CD4-positive, alpha-beta T cell (primary cell): Measurements from ENCODE around the gene DUSP21. TPM values are rescaled to one million over a fixed set of nuclear protein-coding genes. Genes with fewer than 3 reads are reported as not detected.

ENCODE experiments used
- ATAC-seq: fragments of 200-7000 bp; cut with Tn5 transposase; one replicate; pipeline ENCODE4 v1.10.0; 2022; ENCODE audit warnings: mild to moderate bottlenecking; ENCODE audit not compliant: poor library complexity
- CTCF ChIA-PET: fragments of 350-600 bp; sonication (Branson Sonifier 250); formaldehyde crosslinking; loops from one replicate; lab custom pipeline; 2021; ENCODE audit warnings: antibody characterized with exemption, inconsistent platforms; lab: Charles Lee
- POLR2A ChIA-PET: fragments of 350-600 bp; sonication (Branson Sonifier 250); formaldehyde crosslinking; loops from one replicate; lab custom pipeline; 2021; ENCODE audit warnings: antibody characterized with exemption, inconsistent platforms; lab: Charles Lee
- DNase-seq, 14 experiments: peaks; one replicate each; pipeline ENCODE4 v3.0.0-alpha.2; 2013 to 2020; ENCODE audit warnings: mixed read lengths in 2 of 14
- H3K27ac ChIP-seq, 2 donors: one replicate each; pipeline versions ENCODE4 v1.5.1 to v1.7.0; 2013; ENCODE audit warnings: low read length in 2 of 2, low read depth in 1 of 2, mild to moderate bottlenecking in 1 of 2
- H3K27me3 ChIP-seq, 2 experiments: 1 replicate in 1 of 2; 2 replicates in 1 of 2; pipeline versions ENCODE4 v1.6.1 to v1.7.0; 2013; ENCODE audit warnings: low read length in 2 of 2, control low read depth in 1 of 2, mild to moderate bottlenecking in 1 of 2, moderate library complexity in 1 of 2; ENCODE audit not compliant: insufficient read depth in 2 of 2, control insufficient read depth in 1 of 2
- H3K36me3 ChIP-seq: one replicate; pipeline ENCODE4 v1.6.1; 2013; ENCODE audit warnings: low read length, control low read depth; ENCODE audit not compliant: insufficient read depth
- H3K4me1 ChIP-seq: one replicate; pipeline ENCODE4 v1.6.1; 2013; ENCODE audit warnings: low read length, control low read depth; ENCODE audit not compliant: insufficient read depth
- H3K4me3 ChIP-seq: one replicate; pipeline ENCODE4 v1.5.1; 2013; ENCODE audit warnings: mild to moderate bottlenecking, low read length, moderate library complexity
- H3K9me3 ChIP-seq, 2 experiments: 1 replicate in 1 of 2; 2 replicates in 1 of 2; pipeline versions ENCODE4 v1.6.1 to v1.7.0; 2013; ENCODE audit warnings: low read length in 2 of 2, mild to moderate bottlenecking in 2 of 2, control low read depth in 1 of 2, moderate library complexity in 1 of 2; ENCODE audit not compliant: control insufficient read depth in 1 of 2, insufficient read depth in 1 of 2
- H3K27ac Mint-ChIP-seq: one replicate; pipeline ENCODE4 v1.8.0; 2020; ENCODE audit warnings: mixed read lengths
- H3K27me3 Mint-ChIP-seq: one replicate; pipeline ENCODE4 v1.8.0; 2021; ENCODE audit warnings: mixed read lengths
- H3K36me3 Mint-ChIP-seq: one replicate; pipeline ENCODE4 v1.8.0; 2021; ENCODE audit warnings: low read depth, mixed read lengths
- H3K4me1 Mint-ChIP-seq: one replicate; pipeline ENCODE4 v1.8.0; 2021; ENCODE audit warnings: low read depth, mixed read lengths
- H3K4me3 Mint-ChIP-seq: one replicate; pipeline ENCODE4 v1.8.0; 2020; ENCODE audit warnings: mild to moderate bottlenecking, mixed read lengths
- H3K9me3 Mint-ChIP-seq: one replicate; pipeline ENCODE4 v1.8.0; 2020; ENCODE audit warnings: mixed read lengths
- CTCF ChIP-seq: fragments of 200-600 bp; IDR thresholded peaks from one replicate; pipeline ENCODE4 v1.8.0; 2022; ENCODE audit warnings: antibody characterized with exemption, mild to moderate bottlenecking
- intact Hi-C, 2 experiments: fragments of 100-400 bp; cut with DNase I in 1 of 2; cut with micrococcal nuclease in 1 of 2; formaldehyde crosslinking; loops; one replicate each; pipeline versions ENCODE4 v1.15.1 to v1.9.0; 2023 to 2025; cut with DNase I, micrococcal nuclease
- total RNA-seq, 174 experiments: library from RNA in 2 of 174; stranded (reverse) in 2 of 174; gene quantifications; one replicate each; pipeline ENCODE4 v1.2.3 and lab custom pipeline; 2021 to 2026

The DUSP21 gene
- total RNA-seq, 2 experiments from 2014 or later, result not detected

GRCh38 chrX:44873415-44874276 lies 29.8 kb downstream of the DUSP21 start:
- POLR2A ChIA-PET, result interaction anchor here (0.6 to 2.1 kb wide), 13 partner anchors 8 to 915 kb away, joined by 3 to 7 read pairs (median 3); no protein-coding TSS in a partner anchor
- Histone ChIP-seq H3K9me3 (no peaks in the 10 kb centered on the region), H3K36me3 (peaks cover 2% of the 10 kb centered on the region), H3K27me3 (no peaks in the 10 kb centered on the region), H3K4me3 (peak overlapping the region; percentile 82), H3K4me1 (peaks cover 7% of the 10 kb centered on the region), H3K27ac (peak overlapping the region; percentile 93 to 99)
- CTCF ChIA-PET, result interaction anchor here (1.0 to 1.8 kb wide), 2 partner anchors 31 to 197 kb away, joined by 3 to 5 read pairs; no protein-coding TSS in a partner anchor
- no peak for TF ChIP-seq CTCF
- Mint-ChIP-seq H3K4me3 (peak overlapping the region; percentile 99), H3K36me3 (peaks cover 11% of the 10 kb centered on the region), H3K27ac (peak overlapping the region; percentile 95), H3K27me3 (no peaks in the 10 kb centered on the region), H3K4me1 (peaks cover 36% of the 10 kb centered on the region), H3K9me3 (no peaks in the 10 kb centered on the region)
- DNase-seq (peak; percentile 11 to 72 (median 40)), ATAC-seq (peak; percentile 10)
- intact Hi-C loops, result loop anchor here (5.0 to 10.0 kb wide), 6 partner anchors 51 to 621 kb away; partner anchors contain the start of gene FUNDC1 (in 1 of the 2)

- TF ChIP-seq CTCF, result no peak
- ATAC-seq, result peak; percentile 11
- Mint-ChIP-seq H3K9me3 (no peaks in the 10 kb centered on the region), H3K4me1 (peaks cover 39% of the 10 kb centered on the region), H3K27me3 (no peaks in the 10 kb centered on the region), H3K27ac (peak overlapping the region; percentile 95), H3K36me3 (peaks cover 11% of the 10 kb centered on the region), H3K4me3 (peak overlapping the region; percentile 99)
- Histone ChIP-seq H3K9me3 (no peaks in the 10 kb centered on the region), H3K36me3 (peaks cover 2% of the 10 kb centered on the region), H3K27ac (peak overlapping the region; percentile 93 to 99), H3K4me3 (peak overlapping the region; percentile 82), H3K27me3 (no peaks in the 10 kb centered on the region), H3K4me1 (peaks cover 10% of the 10 kb centered on the region)
- CTCF ChIA-PET, result interaction anchor here (0.9 to 1.8 kb wide), 4 partner anchors 71 to 196 kb away, joined by 3 to 5 read pairs (median 4); no protein-coding TSS in a partner anchor
- intact Hi-C loops, result loop anchor here (5.0 to 10.0 kb wide), 6 partner anchors 50 to 622 kb away; partner anchors contain the start of gene FUNDC1 (in 1 of the 2)
- POLR2A ChIA-PET, result interaction anchor here (0.6 to 2.1 kb wide), 6 partner anchors 13 to 316 kb away, joined by 3 to 7 read pairs (median 3); no protein-coding TSS in a partner anchor
- peak in 11 of 14 experiments; percentile 2 to 71 (median 29) for DNase-seq
Observed at GRCh38 chrX:44874420-44875184, 30.8 kb downstream of the DUSP21 start.

GRCh38 chrX:44875185-44875489 lies 31.3 kb downstream of the DUSP21 start:
- POLR2A ChIA-PET, result interaction anchor here (0.6 to 2.1 kb wide), 5 partner anchors 12 to 316 kb away, joined by 3 to 7 read pairs (median 3); no protein-coding TSS in a partner anchor
- peaks cover 10% of the 10 kb centered on the region for H3K4me1 ChIP-seq
- peaks cover 43% of the 10 kb centered on the region for H3K4me1 Mint-ChIP-seq
- DNase-seq, result no peak
- peak overlapping the region; percentile 95 for H3K27ac Mint-ChIP-seq
- peak overlapping the region; percentile 82 for H3K4me3 ChIP-seq
- H3K4me3 Mint-ChIP-seq, result peak overlapping the region; percentile 99
- H3K27me3 Mint-ChIP-seq, result no peaks in the 10 kb centered on the region
- H3K27ac ChIP-seq, result peak overlapping the region in 1 of 2 donors; percentile 9
- peaks cover 2% of the 10 kb centered on the region for H3K36me3 ChIP-seq
- ATAC-seq, result no peak
- H3K27me3 ChIP-seq, result no peaks in the 10 kb centered on the region
- intact Hi-C loops, result loop anchor here (10.0 kb wide), 4 partner anchors 50 to 330 kb away; partner anchors contain the start of gene FUNDC1 (in 1 of the 2)
- CTCF ChIA-PET, result interaction anchor here (0.9 to 1.2 kb wide), 3 partner anchors 71 to 195 kb away, joined by 3 to 4 read pairs (median 3); no protein-coding TSS in a partner anchor
- H3K36me3 Mint-ChIP-seq, result peaks cover 11% of the 10 kb centered on the region
- H3K9me3 Mint-ChIP-seq, result no peaks in the 10 kb centered on the region
- no peaks in the 10 kb centered on the region for H3K9me3 ChIP-seq
- TF ChIP-seq CTCF, result no peak
